Stimulated activated CD4-positive, alpha-beta T cell treated with anti-CD3 and anti-CD28 coated beads, Interleukin-4, amount 100 ng/mL, for 1 hour (primary cell): Measurements from ENCODE around the gene NPDC1.

Source experiments
- DNase-seq: peaks from one replicate; pipeline ENCODE4 v3.0.0-alpha.2; 2020

The NPDC1 gene

GRCh38 chr9:137023157-137023556 lies 22.8 kb downstream of the NPDC1 start:
- DNase-seq = no peak

DNA sequence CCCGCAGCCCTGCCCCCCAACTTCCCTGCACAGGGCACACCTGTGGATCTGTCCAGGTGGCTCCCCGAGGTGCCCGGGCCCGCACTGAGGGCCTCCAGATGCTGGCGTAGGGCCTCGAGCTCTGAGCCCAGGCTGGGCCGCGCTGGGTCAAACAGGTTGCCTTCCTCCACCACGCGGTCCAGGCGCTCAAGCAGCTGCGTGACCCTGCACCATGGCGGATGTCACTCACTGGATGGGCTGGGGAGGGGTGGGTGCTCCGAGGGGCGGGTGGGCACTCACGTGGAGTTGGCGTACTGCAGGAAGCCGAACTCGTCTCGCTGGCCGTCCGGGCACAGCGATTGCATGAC lies 23.3 kb downstream of the NPDC1 start:
- DNase-seq = no peak

DNA sequence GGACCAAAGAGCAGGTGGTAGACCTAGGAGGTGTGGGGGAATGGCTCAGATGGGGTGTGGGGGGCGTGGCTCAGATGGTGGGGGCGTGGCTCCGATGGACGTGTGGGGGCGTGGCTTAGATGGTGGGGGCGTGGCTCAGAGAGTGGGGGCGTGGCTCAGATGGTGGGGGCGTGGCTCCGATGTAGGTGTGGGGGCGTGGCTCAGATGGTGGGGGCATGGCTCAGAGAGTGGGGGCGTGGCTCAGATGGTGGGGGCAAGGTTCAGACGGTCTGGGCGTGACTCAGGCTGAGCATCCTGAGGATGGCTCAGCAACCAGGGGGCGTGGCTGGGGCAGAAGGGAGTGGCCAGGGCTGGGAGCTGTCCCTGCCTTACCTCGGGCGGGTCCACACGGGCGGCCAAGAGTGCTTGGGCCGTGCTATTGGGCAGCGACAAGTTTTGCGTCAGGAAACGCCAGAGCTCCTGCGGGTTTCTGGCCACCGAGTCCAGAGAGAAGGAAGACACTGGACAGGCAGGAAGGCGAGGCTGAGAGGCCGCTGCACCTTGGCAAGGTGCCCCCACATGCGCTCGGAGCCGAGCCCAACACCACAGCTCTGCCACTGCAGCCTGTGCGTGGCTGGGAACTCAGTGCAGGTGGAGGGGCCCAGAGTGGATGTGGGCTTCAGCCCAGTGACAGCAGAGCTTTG lies 23.9 kb downstream of the NPDC1 start:
- peak; percentile 74 for DNase-seq

GRCh38 chr9:137021568-137021978 lies 24.4 kb downstream of the NPDC1 start:
- no peak for DNase-seq

GRCh38 chr9:137020771-137021567 lies 25.0 kb downstream of the NPDC1 start:
- no peak for DNase-seq

DNA sequence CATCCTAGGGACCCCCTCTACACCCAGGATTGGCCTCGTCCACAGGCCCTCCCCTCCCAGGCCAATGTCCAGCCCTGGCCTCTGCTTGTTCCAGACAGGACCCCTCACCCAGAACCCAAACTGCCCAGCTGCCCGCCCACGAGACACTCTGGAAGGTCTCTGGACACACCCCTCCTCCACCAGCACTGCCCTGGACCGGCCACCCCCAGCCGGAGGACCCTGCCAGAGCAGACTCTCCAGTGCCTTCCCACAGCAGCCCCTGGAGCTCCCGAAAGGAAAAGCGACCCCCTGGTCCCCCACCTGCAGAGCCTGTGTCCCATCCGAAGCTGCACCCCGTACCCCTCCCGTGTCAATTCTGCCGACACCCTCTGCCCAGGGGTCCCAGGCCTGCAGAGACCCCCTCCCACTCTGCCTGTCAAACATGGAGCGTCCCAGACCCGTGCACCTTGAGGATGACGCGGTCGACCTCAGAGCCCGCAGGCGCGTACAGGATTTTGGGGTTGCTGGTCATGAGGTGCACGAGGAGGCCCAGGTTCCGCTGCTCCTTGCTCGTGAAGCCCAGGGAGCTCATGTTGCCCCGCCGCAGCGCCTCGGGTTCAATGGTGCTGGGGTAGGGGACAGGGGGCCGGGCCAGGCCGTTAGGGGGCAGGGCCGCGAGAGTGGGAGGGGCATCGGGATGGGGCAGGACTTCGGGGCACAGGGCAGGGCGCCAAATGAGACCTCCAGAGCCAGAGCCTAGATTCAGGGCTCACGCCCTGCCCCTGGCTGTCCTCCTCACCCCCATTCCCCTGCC lies 25.9 kb downstream of the NPDC1 start:
- no peak for DNase-seq

GRCh38 chr9:137018761-137019559 lies 27.0 kb downstream of the NPDC1 start:
- DNase-seq = no peak

DNA sequence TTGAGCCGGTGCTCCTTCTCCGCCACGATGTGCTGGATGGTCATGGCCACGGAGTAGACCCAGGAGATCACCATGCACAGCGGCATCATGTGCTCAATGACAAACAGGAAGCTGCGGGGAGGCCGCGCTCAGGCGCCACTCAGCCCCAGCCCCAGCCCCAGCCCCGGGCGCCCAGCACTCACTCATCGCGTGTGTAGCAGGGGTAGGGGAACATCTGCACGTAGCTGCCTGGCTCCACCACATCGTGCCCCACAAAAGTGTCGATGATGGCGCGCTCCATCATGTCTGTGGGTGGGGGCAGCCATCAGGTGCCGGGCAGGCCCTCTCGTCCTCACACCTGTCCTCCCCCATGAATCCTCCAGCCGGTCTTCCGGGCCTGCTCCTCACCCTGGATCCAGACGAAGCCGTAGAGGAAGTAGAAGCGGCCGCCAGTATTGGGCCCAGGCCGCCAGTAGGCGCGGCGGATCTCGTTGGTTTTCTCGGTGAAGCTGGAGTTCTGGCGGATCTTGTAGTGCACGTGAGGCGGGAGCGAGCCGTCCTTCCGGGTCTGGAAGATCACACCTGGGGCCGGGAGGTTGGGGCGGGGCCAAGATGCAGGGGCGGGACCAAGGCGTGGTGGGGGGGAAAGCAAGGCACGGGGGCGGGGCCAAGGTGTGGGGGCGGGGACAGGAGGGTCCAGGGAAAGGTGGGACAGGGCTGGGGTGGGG lies 28.0 kb downstream of the NPDC1 start:
- no peak for DNase-seq

DNA sequence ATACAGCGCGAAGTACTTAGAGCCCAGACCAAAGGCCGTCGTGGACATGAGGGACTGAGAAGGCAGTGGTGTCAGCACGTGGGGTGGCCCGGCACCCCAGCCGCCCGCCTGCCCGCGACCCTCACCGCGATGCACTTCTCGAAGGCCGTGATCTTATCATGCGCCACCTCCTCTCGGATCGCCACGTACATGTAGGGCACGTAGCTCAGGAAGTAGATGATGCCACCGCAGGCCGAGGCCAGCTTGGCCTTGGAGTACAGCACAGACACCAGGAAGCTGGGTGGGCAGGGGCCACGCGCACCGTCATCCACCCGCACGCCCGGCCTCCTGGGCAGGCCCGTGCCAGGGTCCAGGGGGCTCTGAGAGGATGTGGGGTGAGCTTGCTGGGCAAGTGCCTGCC lies 28.9 kb downstream of the NPDC1 start:
- DNase-seq = no peak

- DNase-seq = no peak
Measured at GRCh38 chr9:137016436-137016835, 29.5 kb downstream of the NPDC1 start.

GRCh38 chr9:137015976-137016375 lies 30.0 kb downstream of the NPDC1 start:
- no peak for DNase-seq

GRCh38 chr9:137015540-137015930 lies 30.4 kb downstream of the NPDC1 start:
- DNase-seq = no peak

- no peak for DNase-seq
Measured at GRCh38 chr9:137014776-137015539, 31.0 kb downstream of the NPDC1 start.

DNA sequence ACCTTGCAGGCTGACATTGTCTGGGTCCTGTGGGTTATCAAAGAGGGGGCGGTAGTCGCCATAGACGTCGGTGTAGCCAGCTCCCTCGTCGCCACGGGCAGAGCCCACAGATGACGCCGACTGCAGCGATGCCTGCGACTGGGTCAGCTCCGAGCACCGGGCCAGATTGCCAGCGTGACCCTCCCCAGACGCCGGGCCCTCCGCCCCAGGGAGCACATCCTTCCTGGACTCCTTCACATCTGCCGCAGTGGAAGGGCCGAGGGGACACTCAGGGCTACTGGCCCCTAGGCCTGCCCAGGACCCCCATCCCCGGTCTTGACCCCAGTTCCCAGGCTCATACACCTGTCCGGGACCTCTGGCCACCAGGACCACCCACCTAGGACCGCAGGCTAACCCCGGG lies 31.8 kb downstream of the NPDC1 start:
- DNase-seq = no peak

DNA sequence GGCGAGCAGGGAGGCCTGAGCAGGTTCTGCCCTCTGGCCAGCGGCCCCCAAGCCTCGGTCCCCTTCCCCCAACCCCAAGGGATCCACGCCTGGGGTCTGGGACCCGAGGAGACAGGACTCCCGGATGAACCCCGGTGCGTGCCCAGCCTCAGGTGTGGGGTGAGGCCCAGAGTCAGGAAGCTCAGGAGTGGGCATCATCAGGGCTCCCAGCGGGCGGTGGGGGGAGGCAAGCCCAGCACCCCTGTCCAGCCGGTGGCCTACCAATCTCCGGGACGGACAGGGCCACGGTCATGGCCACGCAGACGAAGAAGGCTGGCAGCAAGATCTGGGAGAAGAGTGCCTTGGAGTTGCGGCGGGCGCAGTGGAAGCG lies 32.4 kb downstream of the NPDC1 start:
- no peak for DNase-seq

- no peak for DNase-seq
Measured at GRCh38 chr9:137012694-137013570, 33.0 kb downstream of the NPDC1 start.

DNA sequence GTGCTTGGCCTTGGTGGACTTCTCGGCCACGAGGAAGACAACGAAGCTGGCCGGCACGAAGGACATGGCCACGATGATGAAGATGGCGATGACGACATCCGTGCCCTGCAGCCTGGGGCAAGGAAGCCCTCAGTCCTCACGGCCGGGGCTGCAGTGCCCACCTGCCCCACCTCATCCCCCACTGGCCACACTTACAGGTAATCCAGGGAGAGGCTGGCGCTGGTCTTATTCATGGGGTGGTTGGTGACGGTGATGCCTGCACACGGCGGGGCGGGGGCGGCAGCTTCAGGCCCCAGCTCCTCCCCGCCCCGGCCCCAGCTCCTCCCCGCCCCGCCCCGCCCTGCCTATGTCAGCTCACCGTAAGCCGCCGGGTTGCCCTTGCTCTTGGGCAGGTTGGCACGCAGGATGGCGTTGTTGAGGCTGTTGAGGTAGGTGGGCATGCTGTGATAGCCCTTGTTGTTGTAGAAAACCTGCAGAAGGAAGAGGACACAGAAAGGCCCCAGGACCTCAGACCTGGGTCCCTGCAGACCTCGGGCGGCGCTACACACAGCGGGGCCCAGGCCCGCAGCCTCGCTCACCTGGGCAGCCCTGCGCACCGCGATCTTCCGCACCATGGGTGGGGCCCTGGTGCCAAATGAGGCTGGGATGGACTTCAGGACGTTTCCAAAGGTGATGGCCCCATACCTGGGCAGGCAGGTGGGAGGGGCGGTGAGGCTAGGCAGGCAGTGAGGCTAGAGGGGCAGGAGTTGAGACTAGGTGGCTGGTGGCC lies 33.9 kb downstream of the NPDC1 start:
- DNase-seq = no peak

DNA sequence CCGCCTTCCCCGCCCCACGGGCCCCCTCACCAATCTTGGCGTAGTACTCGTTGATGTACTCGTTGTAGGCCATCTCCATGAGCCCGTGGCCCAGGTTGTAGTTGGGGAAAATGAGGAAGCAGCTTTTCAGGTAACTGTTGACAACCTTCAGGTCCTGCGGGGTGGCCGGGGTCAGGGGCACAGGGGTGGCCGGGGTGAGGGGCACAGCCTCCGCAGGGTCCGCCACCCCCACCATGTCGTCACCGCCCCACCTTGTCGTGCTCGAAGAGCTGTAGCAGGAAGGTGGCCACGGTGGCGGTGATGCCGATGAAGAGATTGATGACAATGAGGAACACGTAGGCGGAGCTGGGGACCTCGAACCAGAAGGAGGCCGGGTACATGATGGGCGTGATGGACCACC lies 34.8 kb downstream of the NPDC1 start:
- no peak for DNase-seq

- no peak for DNase-seq
Measured at GRCh38 chr9:137009938-137010732, 35.8 kb downstream of the NPDC1 start.
